Measurements from ENCODE around the gene WWOX.

WWOX gene

GRCh38 chr16:78583441-78583840 is 484.0 kb downstream of the WWOX start:
- no peak overlapping the region for H3K4me3 ChIP-seq (ENCODE audit: low read depth in 1 of 2, low read length in 2 of 2)
- H3K9me3 ChIP-seq (ENCODE audit: insufficient read depth, low read length, severe bottlenecking) = no peaks in the 10 kb centered on the region
- no peak overlapping the region for H3K9ac ChIP-seq (ENCODE audit: low read depth, low read length)
- DNase-seq = no peak
- no peak overlapping the region for H3K4me2 ChIP-seq (ENCODE audit: insufficient read depth, low read length)
- H2AFZ ChIP-seq (ENCODE audit: low read depth, low read length) = no peak overlapping the region
- ATAC-seq (ENCODE audit: insufficient read depth, low read depth) = no peak
- TF ChIP-seq EZH2 (IDR thresholded peaks at IDR 0.05; ENCODE audit: borderline replicate concordance, low read depth, low read length, severe bottlenecking) = no peak
- no peak for TF ChIP-seq CTCF (IDR thresholded peaks at IDR 0.05; ENCODE audit: borderline replicate concordance, extremely low read depth, low read length, poor library complexity, severe bottlenecking)
- no peaks in the 10 kb centered on the region for H4K20me1 ChIP-seq (ENCODE audit: insufficient read depth, low read length)
- no peaks in the 10 kb centered on the region for H3K4me1 ChIP-seq (ENCODE audit: insufficient read depth, low read length)
- H3K27ac ChIP-seq (ENCODE audit: low read length) = no peak overlapping the region
- no peaks in the 10 kb centered on the region for H3K27me3 ChIP-seq (ENCODE audit: insufficient read depth, low read length, poor library complexity)
- H3K36me3 ChIP-seq (ENCODE audit: insufficient read depth, low read length) = no peaks in the 10 kb centered on the region
- no peaks in the 10 kb centered on the region for H3K79me2 ChIP-seq (ENCODE audit: insufficient read depth, low read length)

GRCh38 chr16:78584213-78584860 is 484.9 kb downstream of the WWOX start:
- no peaks in the 10 kb centered on the region for H3K79me2 ChIP-seq (ENCODE audit: insufficient read depth, low read length)
- ATAC-seq (ENCODE audit: insufficient read depth, low read depth) = no peak

GRCh38 chr16:78584991-78585390 is 485.5 kb downstream of the WWOX start:
- Histone ChIP-seq H3K4me1 (ENCODE audit: insufficient read depth, low read length) (no peaks in the 10 kb centered on the region), H3K9ac (ENCODE audit: low read depth, low read length) (no peak overlapping the region), H3K27me3 (ENCODE audit: insufficient read depth, low read length, poor library complexity) (no peaks in the 10 kb centered on the region), H3K79me2 (ENCODE audit: insufficient read depth, low read length) (no peaks in the 10 kb centered on the region), H3K4me2 (ENCODE audit: insufficient read depth, low read length) (no peak overlapping the region), H3K27ac (ENCODE audit: low read length) (no peak overlapping the region), H2AFZ (ENCODE audit: low read depth, low read length) (no peak overlapping the region), H4K20me1 (ENCODE audit: insufficient read depth, low read length) (no peaks in the 10 kb centered on the region), H3K9me3 (ENCODE audit: insufficient read depth, low read length, severe bottlenecking) (no peaks in the 10 kb centered on the region), H3K4me3 (ENCODE audit: low read depth in 1 of 2, low read length in 2 of 2) (no peak overlapping the region), H3K36me3 (ENCODE audit: insufficient read depth, low read length) (no peaks in the 10 kb centered on the region)
- DNase-seq (no peak), ATAC-seq (ENCODE audit: insufficient read depth, low read depth) (no peak)
- TF ChIP-seq CTCF (IDR thresholded peaks at IDR 0.05; ENCODE audit: borderline replicate concordance, extremely low read depth, low read length, poor library complexity, severe bottlenecking) = no peak
- TF ChIP-seq EZH2 (IDR thresholded peaks at IDR 0.05; ENCODE audit: borderline replicate concordance, low read depth, low read length, severe bottlenecking) = no peak

More at GRCh38 chr16:78584213-78584860, 484.9 kb downstream of the WWOX start:
- DNase-seq = no peak
- Histone ChIP-seq H2AFZ (ENCODE audit: low read depth, low read length) (no peak overlapping the region), H3K9ac (ENCODE audit: low read depth, low read length) (no peak overlapping the region), H3K27ac (ENCODE audit: low read length) (no peak overlapping the region), H3K9me3 (ENCODE audit: insufficient read depth, low read length, severe bottlenecking) (no peaks in the 10 kb centered on the region), H4K20me1 (ENCODE audit: insufficient read depth, low read length) (no peaks in the 10 kb centered on the region), H3K4me1 (ENCODE audit: insufficient read depth, low read length) (no peaks in the 10 kb centered on the region), H3K4me3 (ENCODE audit: low read depth in 1 of 2, low read length in 2 of 2) (no peak overlapping the region), H3K4me2 (ENCODE audit: insufficient read depth, low read length) (no peak overlapping the region), H3K27me3 (ENCODE audit: insufficient read depth, low read length, poor library complexity) (no peaks in the 10 kb centered on the region), H3K36me3 (ENCODE audit: insufficient read depth, low read length) (no peaks in the 10 kb centered on the region)
- no peak for TF ChIP-seq EZH2 (IDR thresholded peaks at IDR 0.05; ENCODE audit: borderline replicate concordance, low read depth, low read length, severe bottlenecking)
- no peak for TF ChIP-seq CTCF (IDR thresholded peaks at IDR 0.05; ENCODE audit: borderline replicate concordance, extremely low read depth, low read length, poor library complexity, severe bottlenecking)
